Thyroid gland (tissue), 4 donors: ENCODE measurements around the gene PSRC1.

Source experiments
- POLR2A ChIP-seq, 2 donors: fragments of 450-650 bp; IDR thresholded peaks; one replicate each; pipeline ENCODE4 v1.6.1; 2017; ENCODE audit warnings: antibody characterized with exemption in 2 of 2, mild to moderate bottlenecking in 2 of 2, moderate library complexity in 1 of 2
- TF ChIP-seq, protein P1 (sequence below), 6 experiments: fragments of 200-600 bp in 3 of 6; fragments of 450-650 bp in 3 of 6; sonication (generic) in 3 of 6; IDR thresholded peaks; one replicate each; pipeline ENCODE4 v1.5.1; 2016 to 2019; ENCODE audit warnings: antibody characterized with exemption in 6 of 6, mild to moderate bottlenecking in 2 of 6, inconsistent platforms in 1 of 6, moderate library complexity in 1 of 6

GRCh38 chr1:109292364-109292763 lies 9.4 kb upstream of the PSRC1 start:
- TF ChIP-seq, protein P1, sequence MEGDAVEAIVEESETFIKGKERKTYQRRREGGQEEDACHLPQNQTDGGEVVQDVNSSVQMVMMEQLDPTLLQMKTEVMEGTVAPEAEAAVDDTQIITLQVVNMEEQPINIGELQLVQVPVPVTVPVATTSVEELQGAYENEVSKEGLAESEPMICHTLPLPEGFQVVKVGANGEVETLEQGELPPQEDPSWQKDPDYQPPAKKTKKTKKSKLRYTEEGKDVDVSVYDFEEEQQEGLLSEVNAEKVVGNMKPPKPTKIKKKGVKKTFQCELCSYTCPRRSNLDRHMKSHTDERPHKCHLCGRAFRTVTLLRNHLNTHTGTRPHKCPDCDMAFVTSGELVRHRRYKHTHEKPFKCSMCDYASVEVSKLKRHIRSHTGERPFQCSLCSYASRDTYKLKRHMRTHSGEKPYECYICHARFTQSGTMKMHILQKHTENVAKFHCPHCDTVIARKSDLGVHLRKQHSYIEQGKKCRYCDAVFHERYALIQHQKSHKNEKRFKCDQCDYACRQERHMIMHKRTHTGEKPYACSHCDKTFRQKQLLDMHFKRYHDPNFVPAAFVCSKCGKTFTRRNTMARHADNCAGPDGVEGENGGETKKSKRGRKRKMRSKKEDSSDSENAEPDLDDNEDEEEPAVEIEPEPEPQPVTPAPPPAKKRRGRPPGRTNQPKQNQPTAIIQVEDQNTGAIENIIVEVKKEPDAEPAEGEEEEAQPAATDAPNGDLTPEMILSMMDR (IDR thresholded peaks at IDR 0.05), result no peak
- no peak for TF ChIP-seq POLR2A (IDR thresholded peaks at IDR 0.05)
